SK-N-SH (cell line): ENCODE results near the gene HLA-DMA.

Source experiments
- FOSL2 ChIP-seq: IDR thresholded peaks from 2 replicates; pipeline ENCODE4 v1.4.0; 2012; ENCODE audit warnings: low read depth, mild to moderate bottlenecking, moderate library complexity, borderline replicate concordance
- GABPA ChIP-seq: IDR thresholded peaks from 2 replicates; pipeline ENCODE4 v1.4.0; 2012; ENCODE audit warnings: low read depth, mild to moderate bottlenecking
- TF ChIP-seq, protein P1 (sequence below): fragments of 200-600 bp; sonication (generic); IDR thresholded peaks from 2 replicates; pipeline ENCODE4 v1.6.1; 2017; ENCODE audit warnings: antibody characterized with exemption, mild to moderate bottlenecking, moderate library complexity

GRCh38 chr6:32912951-32913350, 39.9 kb downstream of the HLA-DMA start:
- TF ChIP-seq, protein P1, sequence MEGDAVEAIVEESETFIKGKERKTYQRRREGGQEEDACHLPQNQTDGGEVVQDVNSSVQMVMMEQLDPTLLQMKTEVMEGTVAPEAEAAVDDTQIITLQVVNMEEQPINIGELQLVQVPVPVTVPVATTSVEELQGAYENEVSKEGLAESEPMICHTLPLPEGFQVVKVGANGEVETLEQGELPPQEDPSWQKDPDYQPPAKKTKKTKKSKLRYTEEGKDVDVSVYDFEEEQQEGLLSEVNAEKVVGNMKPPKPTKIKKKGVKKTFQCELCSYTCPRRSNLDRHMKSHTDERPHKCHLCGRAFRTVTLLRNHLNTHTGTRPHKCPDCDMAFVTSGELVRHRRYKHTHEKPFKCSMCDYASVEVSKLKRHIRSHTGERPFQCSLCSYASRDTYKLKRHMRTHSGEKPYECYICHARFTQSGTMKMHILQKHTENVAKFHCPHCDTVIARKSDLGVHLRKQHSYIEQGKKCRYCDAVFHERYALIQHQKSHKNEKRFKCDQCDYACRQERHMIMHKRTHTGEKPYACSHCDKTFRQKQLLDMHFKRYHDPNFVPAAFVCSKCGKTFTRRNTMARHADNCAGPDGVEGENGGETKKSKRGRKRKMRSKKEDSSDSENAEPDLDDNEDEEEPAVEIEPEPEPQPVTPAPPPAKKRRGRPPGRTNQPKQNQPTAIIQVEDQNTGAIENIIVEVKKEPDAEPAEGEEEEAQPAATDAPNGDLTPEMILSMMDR = no peak
- no peak for TF ChIP-seq GABPA
- TF ChIP-seq FOSL2 = no peak
